ENCODE data around the gene CHST11.
"Not testable (repeated sequence)": the region's sequence is repeated elsewhere in the genome, so short reads cannot be mapped to it uniquely, and the experiment has no call there.

CHST11 gene

DNA sequence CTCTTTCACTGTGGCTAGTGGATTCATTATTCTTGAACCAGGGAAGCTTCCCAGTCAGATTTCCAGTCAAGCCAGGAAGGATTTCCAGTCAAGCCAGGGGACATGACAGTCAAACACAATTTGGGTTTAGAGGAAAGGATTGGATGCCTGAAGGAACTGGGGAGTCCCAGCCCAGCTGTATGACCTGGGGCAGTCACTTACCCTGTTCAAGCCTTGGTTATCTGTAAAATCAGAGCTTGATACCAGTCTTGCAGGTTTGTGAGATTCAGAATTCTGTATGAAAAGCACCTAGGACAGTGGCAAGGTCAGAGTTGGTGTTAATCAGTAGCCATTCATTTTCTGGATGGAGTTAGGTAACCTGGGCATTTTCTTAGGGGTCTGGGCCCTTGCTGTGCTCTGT, 152.7 kb downstream of the CHST11 start:
- Histone ChIP-seq H3K9me2 (replicated peaks; ENCODE audit: insufficient read depth, low read length) (no peaks in the 10 kb centered on the region), H3K79me2 (ENCODE audit: insufficient read depth, low read length) (no peaks in the 10 kb centered on the region), H3K4me3 (ENCODE audit: insufficient read depth, low read length, poor library complexity, severe bottlenecking) (no peak overlapping the region), H3F3A (ENCODE audit: insufficient read depth) (no peaks in the 10 kb centered on the region), H2AFZ (ENCODE audit: low read depth, low read length, severe bottlenecking) (no peak overlapping the region), H3K9me3 (ENCODE audit: insufficient read depth, low read length) (no peaks in the 10 kb centered on the region), H3K36me3 (ENCODE audit: low read length) (no peaks in the 10 kb centered on the region), H4K20me1 (ENCODE audit: low read depth, low read length) (no peaks in the 10 kb centered on the region), H3K9ac (ENCODE audit: low read length) (no peak overlapping the region), H3K27ac (ENCODE audit: low read depth, low read length) (no peak overlapping the region), H3K4me2 (ENCODE audit: low read depth, low read length, poor library complexity, severe bottlenecking) (no peak overlapping the region), H3K27me3 (ENCODE audit: low read length) (no peaks in the 10 kb centered on the region)
- no peak for TF ChIP-seq EZH2phosphoT487 (conservative IDR thresholded peaks at IDR 0.05; ENCODE audit: low read length)
- TF ChIP-seq, protein P1, sequence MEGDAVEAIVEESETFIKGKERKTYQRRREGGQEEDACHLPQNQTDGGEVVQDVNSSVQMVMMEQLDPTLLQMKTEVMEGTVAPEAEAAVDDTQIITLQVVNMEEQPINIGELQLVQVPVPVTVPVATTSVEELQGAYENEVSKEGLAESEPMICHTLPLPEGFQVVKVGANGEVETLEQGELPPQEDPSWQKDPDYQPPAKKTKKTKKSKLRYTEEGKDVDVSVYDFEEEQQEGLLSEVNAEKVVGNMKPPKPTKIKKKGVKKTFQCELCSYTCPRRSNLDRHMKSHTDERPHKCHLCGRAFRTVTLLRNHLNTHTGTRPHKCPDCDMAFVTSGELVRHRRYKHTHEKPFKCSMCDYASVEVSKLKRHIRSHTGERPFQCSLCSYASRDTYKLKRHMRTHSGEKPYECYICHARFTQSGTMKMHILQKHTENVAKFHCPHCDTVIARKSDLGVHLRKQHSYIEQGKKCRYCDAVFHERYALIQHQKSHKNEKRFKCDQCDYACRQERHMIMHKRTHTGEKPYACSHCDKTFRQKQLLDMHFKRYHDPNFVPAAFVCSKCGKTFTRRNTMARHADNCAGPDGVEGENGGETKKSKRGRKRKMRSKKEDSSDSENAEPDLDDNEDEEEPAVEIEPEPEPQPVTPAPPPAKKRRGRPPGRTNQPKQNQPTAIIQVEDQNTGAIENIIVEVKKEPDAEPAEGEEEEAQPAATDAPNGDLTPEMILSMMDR (IDR thresholded peaks at IDR 0.05; ENCODE audit: insufficient read depth, low read length, poor library complexity, severe bottlenecking) = no peak

GRCh38 chr12:104610513-104611235, 153.9 kb downstream of the CHST11 start:
- Histone ChIP-seq H3K4me3 (ENCODE audit: insufficient read depth, low read length, poor library complexity, severe bottlenecking) (no peak overlapping the region), H3K79me2 (ENCODE audit: insufficient read depth, low read length) (no peaks in the 10 kb centered on the region)

GRCh38 chr12:104611671-104612070, 154.9 kb downstream of the CHST11 start:
- Histone ChIP-seq H3K36me3 (ENCODE audit: low read length) (no peaks in the 10 kb centered on the region), H2AFZ (ENCODE audit: low read depth, low read length, severe bottlenecking) (no peak overlapping the region), H3F3A (ENCODE audit: insufficient read depth) (no peaks in the 10 kb centered on the region), H3K79me2 (ENCODE audit: insufficient read depth, low read length) (no peaks in the 10 kb centered on the region), H3K27ac (ENCODE audit: low read depth, low read length) (no peak overlapping the region), H3K9ac (ENCODE audit: low read length) (no peak overlapping the region), H3K27me3 (ENCODE audit: low read length) (no peaks in the 10 kb centered on the region), H3K9me3 (ENCODE audit: insufficient read depth, low read length) (no peaks in the 10 kb centered on the region), H3K4me3 (ENCODE audit: insufficient read depth, low read length, poor library complexity, severe bottlenecking) (no peak overlapping the region), H3K4me2 (ENCODE audit: low read depth, low read length, poor library complexity, severe bottlenecking) (no peak overlapping the region), H3K9me2 (replicated peaks; ENCODE audit: insufficient read depth, low read length) (no peaks in the 10 kb centered on the region), H4K20me1 (ENCODE audit: low read depth, low read length) (no peaks in the 10 kb centered on the region)
- no peak for TF ChIP-seq EZH2phosphoT487 (conservative IDR thresholded peaks at IDR 0.05; ENCODE audit: low read length)
- TF ChIP-seq, protein P1 (IDR thresholded peaks at IDR 0.05; ENCODE audit: insufficient read depth, low read length, poor library complexity, severe bottlenecking) = no peak

More at GRCh38 chr12:104610513-104611235, 153.9 kb downstream of the CHST11 start:
- no peak overlapping the region for H3K4me2 ChIP-seq (ENCODE audit: low read depth, low read length, poor library complexity, severe bottlenecking)
- H3K9ac ChIP-seq (ENCODE audit: low read length) = no peak overlapping the region
- no peak overlapping the region for H2AFZ ChIP-seq (ENCODE audit: low read depth, low read length, severe bottlenecking)
- no peaks in the 10 kb centered on the region for H3K9me2 ChIP-seq (replicated peaks; ENCODE audit: insufficient read depth, low read length)
- no peak overlapping the region for H3K27ac ChIP-seq (ENCODE audit: low read depth, low read length)
- no peaks in the 10 kb centered on the region for H3K27me3 ChIP-seq (ENCODE audit: low read length)
- TF ChIP-seq, protein P1 (IDR thresholded peaks at IDR 0.05; ENCODE audit: insufficient read depth, low read length, poor library complexity, severe bottlenecking) = no peak
- no peak for TF ChIP-seq EZH2phosphoT487 (conservative IDR thresholded peaks at IDR 0.05; ENCODE audit: low read length)
- H3K36me3 ChIP-seq (ENCODE audit: low read length) = no peaks in the 10 kb centered on the region
- H3K9me3 ChIP-seq (ENCODE audit: insufficient read depth, low read length) = no peaks in the 10 kb centered on the region
- H4K20me1 ChIP-seq (ENCODE audit: low read depth, low read length) = no peaks in the 10 kb centered on the region
- H3F3A ChIP-seq (ENCODE audit: insufficient read depth) = no peaks in the 10 kb centered on the region

GRCh38 chr12:104613372-104613771, 156.6 kb downstream of the CHST11 start:
- H3F3A ChIP-seq (ENCODE audit: insufficient read depth); H3K27me3 ChIP-seq (ENCODE audit: low read length); H3K27ac ChIP-seq (ENCODE audit: low read depth, low read length); H3K4me3 ChIP-seq (ENCODE audit: insufficient read depth, low read length, poor library complexity, severe bottlenecking); H3K9me3 ChIP-seq (ENCODE audit: insufficient read depth, low read length); H3K36me3 ChIP-seq (ENCODE audit: low read length); H3K4me2 ChIP-seq (ENCODE audit: low read depth, low read length, poor library complexity, severe bottlenecking); H3K9me2 ChIP-seq (replicated peaks; ENCODE audit: insufficient read depth, low read length); H3K9ac ChIP-seq (ENCODE audit: low read length); H2AFZ ChIP-seq (ENCODE audit: low read depth, low read length, severe bottlenecking); H4K20me1 ChIP-seq (ENCODE audit: low read depth, low read length); H3K79me2 ChIP-seq (ENCODE audit: insufficient read depth, low read length): not testable (repeated sequence)
